SK-N-MC (cell line): Measurements from ENCODE around the gene GPR151.

Source experiments
- DNase-seq: peaks from one replicate; pipeline ENCODE4 v3.0.0-alpha.2; 2011; ENCODE audit warnings: low read depth, low spot score
- H3K27ac ChIP-seq: fragments of 200-600 bp; sonication (generic); 2 replicates; pipeline ENCODE4 v1.5.1; 2016; ENCODE audit warnings: mixed run types
- H3K36me3 ChIP-seq: fragments of 200-600 bp; sonication (generic); 2 replicates; pipeline ENCODE4 v1.6.1; 2017; ENCODE audit warnings: antibody characterized with exemption, low read length, mixed read lengths; ENCODE audit not compliant: insufficient read depth
- H3K4me3 ChIP-seq: fragments of 200-600 bp; sonication (generic); 2 replicates; pipeline ENCODE4 v1.5.1; 2016
- H3K9ac ChIP-seq: fragments of 200-600 bp; sonication (generic); 2 replicates; pipeline ENCODE4 v1.8.0; 2017; ENCODE audit warnings: mixed run types, mixed read lengths; ENCODE audit not compliant: insufficient read length
- H3K9me3 ChIP-seq: fragments of 200-600 bp; sonication (generic); 2 replicates; pipeline ENCODE4 v1.6.1; 2017; ENCODE audit warnings: low read depth, mild to moderate bottlenecking, antibody characterized with exemption, low read length, moderate library complexity, mixed read lengths
- EZH2 ChIP-seq: fragments of 200-600 bp; sonication (generic); IDR thresholded peaks from one replicate; pipeline ENCODE4 v1.6.1; 2017; ENCODE audit warnings: antibody characterized with exemption
- FOXP2 ChIP-seq: optimal IDR thresholded peaks from 2 replicates; pipeline ENCODE3; 2011; ENCODE audit warnings: mild to moderate bottlenecking, moderate library complexity; ENCODE audit not compliant: insufficient read depth; ENCODE audit errors: extremely low read length, control extremely low read depth
- POLR2AphosphoS5 ChIP-seq: IDR thresholded peaks from 2 replicates; pipeline ENCODE4 v1.6.1; 2012; ENCODE audit warnings: mild to moderate bottlenecking, low read depth, low read length, borderline replicate concordance

GPR151 gene

DNA sequence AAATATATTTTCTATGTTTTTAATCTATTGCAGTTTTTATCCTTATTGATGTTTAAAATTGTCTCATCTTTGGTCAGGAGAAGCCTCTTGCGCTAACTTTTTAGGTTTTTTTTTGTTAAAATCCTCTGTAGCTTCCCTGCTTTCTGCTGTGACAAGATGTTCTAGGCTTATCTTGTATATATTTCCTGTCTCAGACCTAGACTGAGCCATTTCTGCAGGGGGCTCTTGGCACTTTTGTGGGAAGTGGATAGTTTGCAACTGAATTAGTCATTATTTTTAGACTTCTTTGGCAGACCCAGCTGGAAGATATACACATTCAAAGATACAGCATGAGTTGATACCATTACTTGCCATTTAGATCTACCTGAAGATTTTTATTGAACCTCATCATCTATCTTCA, 40.1 kb downstream of the GPR151 start:
- H3K9me3 ChIP-seq: no peaks in the 10 kb centered on the region
- no peak overlapping the region for H3K4me3 ChIP-seq
- no peak overlapping the region for H3K9ac ChIP-seq
- peak overlapping the region; percentile 25; the same call in 1 of the 2 replicates for H3K27ac ChIP-seq
- TF ChIP-seq FOXP2: no peak
- no peak for TF ChIP-seq POLR2AphosphoS5
- TF ChIP-seq EZH2: no peak
- DNase-seq: no peak
- H3K36me3 ChIP-seq: peaks cover 96% of the 10 kb centered on the region

DNA sequence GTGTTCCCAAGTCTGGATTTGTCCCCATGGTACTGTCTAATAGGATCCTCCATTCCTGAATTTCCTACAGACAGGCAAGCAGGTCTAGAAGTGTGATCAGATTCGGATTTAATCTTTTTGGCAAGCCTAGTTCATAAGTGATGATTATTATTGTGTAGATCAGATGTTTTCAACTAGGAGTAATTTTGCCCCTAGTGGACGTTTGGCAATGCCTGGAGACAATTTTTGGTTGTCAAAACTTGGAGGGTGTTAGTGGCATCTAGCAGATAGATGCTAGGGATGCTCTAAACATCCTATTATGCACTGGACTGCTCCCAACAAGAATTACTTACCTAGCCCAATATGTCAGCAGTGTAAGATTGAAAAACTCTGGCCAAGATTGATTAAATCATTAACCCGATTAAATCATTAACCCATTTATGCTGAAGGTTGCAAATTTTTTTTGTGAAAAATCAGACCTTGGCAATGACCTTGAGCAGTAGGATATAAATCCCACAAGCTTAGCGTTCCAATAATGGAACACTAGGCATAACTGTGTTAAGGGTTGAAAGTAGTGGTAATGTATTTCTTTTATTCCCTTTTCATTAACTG, 40.7 kb downstream of the GPR151 start:
- Histone ChIP-seq H3K36me3 (peaks cover 96% of the 10 kb centered on the region), H3K4me3 (no peak overlapping the region), H3K9me3 (no peaks in the 10 kb centered on the region), H3K9ac (no peak overlapping the region), H3K27ac (peak overlapping the region; percentile 74)
- DNase-seq: no peak
- TF ChIP-seq POLR2AphosphoS5 (no peak), FOXP2 (no peak), EZH2 (no peak)

- Histone ChIP-seq H3K4me3 (no peak overlapping the region), H3K9ac (no peak overlapping the region), H3K27ac (0 out of 2 replicates have a peak overlapping the region, but pooled peaks have one; percentile 74), H3K36me3 (peaks cover 96% of the 10 kb centered on the region), H3K9me3 (no peaks in the 10 kb centered on the region)
- DNase-seq: no peak
- TF ChIP-seq EZH2 (no peak), POLR2AphosphoS5 (no peak), FOXP2 (no peak)
Observed at GRCh38 chr5:146474065-146474464, 41.9 kb downstream of the GPR151 start.

DNA sequence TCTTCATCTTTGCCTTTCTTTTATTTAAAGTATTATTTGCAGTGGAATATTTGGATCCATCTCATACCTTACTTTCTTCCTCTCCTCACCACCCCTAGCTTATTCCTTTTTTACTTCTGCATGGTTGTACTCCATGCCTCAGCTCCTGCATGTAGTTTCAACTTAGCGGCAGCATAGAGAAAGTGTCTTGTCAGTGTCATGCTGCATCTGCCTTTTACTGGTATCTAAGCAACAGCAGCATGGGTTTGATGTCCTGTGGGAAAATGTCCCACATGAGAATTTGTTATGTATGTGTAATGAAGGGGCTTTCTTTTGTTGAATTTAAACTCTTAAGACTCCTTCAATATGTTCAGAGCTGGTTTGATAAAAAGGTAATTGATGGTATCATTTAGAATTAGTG, 48.2 kb downstream of the GPR151 start:
- no peak overlapping the region for H3K4me3 ChIP-seq
- DNase-seq: no peak
- H3K9me3 ChIP-seq: no peaks in the 10 kb centered on the region
- peaks cover 84% of the 10 kb centered on the region for H3K36me3 ChIP-seq
- no peak overlapping the region for H3K9ac ChIP-seq
- no peak for TF ChIP-seq POLR2AphosphoS5
- no peak for TF ChIP-seq EZH2
- no peak for TF ChIP-seq FOXP2
- H3K27ac ChIP-seq: no peak overlapping the region

GRCh38 chr5:146466521-146467349, 49.3 kb downstream of the GPR151 start:
- TF ChIP-seq EZH2 (no peak), FOXP2 (no peak), POLR2AphosphoS5 (no peak)
- Histone ChIP-seq H3K4me3 (no peak overlapping the region), H3K27ac (peak overlapping the region; percentile 27; the same call in 1 of the 2 replicates), H3K36me3 (peaks cover 84% of the 10 kb centered on the region), H3K9ac (no peak overlapping the region), H3K9me3 (no peaks in the 10 kb centered on the region)
- no peak for DNase-seq

GRCh38 chr5:146463446-146463845, 52.5 kb downstream of the GPR151 start:
- TF ChIP-seq FOXP2 (no peak), EZH2 (no peak), POLR2AphosphoS5 (no peak)
- Histone ChIP-seq H3K4me3 (no peak overlapping the region), H3K9me3 (no peaks in the 10 kb centered on the region), H3K27ac (no peak overlapping the region), H3K9ac (no peak overlapping the region), H3K36me3 (peaks cover 87% of the 10 kb centered on the region)
- no peak for DNase-seq
